Gastrocnemius medialis (tissue), 4 donors: Measurements from ENCODE around the gene RBM19. TPM values are rescaled to one million over a fixed set of nuclear protein-coding genes. Genes with fewer than 3 reads are reported as not detected.

Experiments used
- ATAC-seq, 2 donors: fragments of 150-250 bp; one replicate each; pipeline ENCODE4 v1.9.1; 2016
- DNase-seq, 2 donors: peaks; one replicate each; pipeline ENCODE4 v3.0.0-alpha.2; 2019
- H3K27ac ChIP-seq, 4 donors: fragments of 200-600 bp; sonication (generic); 1 replicate in 1 of 4; 2 replicates in 3 of 4; pipeline ENCODE4 v1.5.1; 2016 to 2018; ENCODE audit warnings: mild to moderate bottlenecking in 2 of 4, moderate library complexity in 1 of 4
- H3K27me3 ChIP-seq, 3 donors: fragments of 200-600 bp; sonication (generic) in 2 of 3; 1 replicate in 1 of 3; 2 replicates in 2 of 3; pipeline versions ENCODE4 v1.5.1 to v1.6.0; 2016 to 2019; ENCODE audit warnings: mild to moderate bottlenecking in 1 of 3, moderate library complexity in 1 of 3
- H3K36me3 ChIP-seq, 2 donors: fragments of 200-600 bp; sonication (generic) in 1 of 2; one replicate each; pipeline ENCODE4 v1.5.1; 2017 to 2018
- H3K4me1 ChIP-seq, 2 donors: fragments of 200-600 bp; sonication (generic) in 1 of 2; one replicate each; pipeline ENCODE4 v1.5.1; 2016 to 2017; ENCODE audit warnings: mild to moderate bottlenecking in 2 of 2
- H3K4me3 ChIP-seq, 4 donors: fragments of 200-600 bp; sonication (generic) in 3 of 4; 1 replicate in 1 of 4; 2 replicates in 3 of 4; pipeline ENCODE4 v1.5.1; 2016 to 2019; ENCODE audit warnings: mild to moderate bottlenecking in 2 of 4
- H3K9me3 ChIP-seq, 3 donors: fragments of 200-600 bp; sonication (generic) in 2 of 3; 1 replicate in 1 of 3; 2 replicates in 2 of 3; pipeline ENCODE4 v1.5.1; 2016 to 2019
- POLR2A ChIP-seq, 2 donors: fragments of 450-650 bp; IDR thresholded peaks; one replicate each; pipeline ENCODE4 v1.6.1; 2017; ENCODE audit warnings: antibody characterized with exemption in 2 of 2, mild to moderate bottlenecking in 2 of 2, moderate library complexity in 2 of 2
- in situ Hi-C, 4 donors: fragments of 200-750 bp; cut with MboI; loops; one replicate each; pipeline versions ENCODE4 v1.15.0 to v1.8.0; 2017; ENCODE audit warnings: low sequenced_read_pairs in 4 of 4
- intact Hi-C: fragments of 100-400 bp; cut with DNase I; formaldehyde crosslinking; loops from one replicate; pipeline ENCODE4 v1.15.1; 2023; ENCODE audit warnings: low total_unique reads
- total RNA-seq, 4 donors: library from RNA; depleted of rRNA; stranded (reverse); fragments of >200 nt; gene quantifications; one replicate each; pipeline versions ENCODE4 v1.1.0 to v1.2.3, GENCODE V29; 2016
- TF ChIP-seq, protein P1 (sequence below), 5 experiments: fragments of 450-650 bp in 3 of 5; fragments of 200-600 bp in 2 of 5; sonication (generic) in 2 of 5; IDR thresholded peaks in 4 of 5; conservative IDR thresholded peaks in 1 of 5; 1 replicate in 4 of 5; 2 replicates in 1 of 5; pipeline ENCODE4 v1.5.1; 2016 to 2019; ENCODE audit warnings: antibody characterized with exemption in 5 of 5, mild to moderate bottlenecking in 3 of 5, moderate library complexity in 3 of 5

The RBM19 gene
- total RNA-seq, 4 donors from 2014 or later, result 21.2 to 28.3 (median 26.8) TPM

DNA sequence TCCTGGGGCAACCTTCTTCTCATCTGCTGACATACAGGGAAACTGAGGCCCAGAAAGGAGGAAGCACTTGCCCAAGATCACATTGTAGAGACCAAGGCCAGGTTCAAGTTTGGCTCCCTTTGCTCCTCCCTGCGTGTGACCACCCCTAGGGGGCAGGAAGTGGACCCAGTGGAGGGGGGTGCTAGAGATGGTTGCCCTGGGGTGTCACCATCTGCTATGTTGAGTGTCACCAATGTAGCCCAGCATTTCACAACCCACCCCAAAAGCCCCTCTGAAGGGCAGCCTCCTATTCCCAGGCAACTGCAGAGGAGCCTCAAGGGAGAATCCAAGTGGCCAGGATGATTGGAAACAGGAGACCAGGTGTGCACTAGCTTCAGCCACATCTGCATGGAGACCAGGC, 12.0 kb upstream of the RBM19 start:
- in situ Hi-C loops (loop anchor here in 1 of 4 donors (10.0 kb wide), 1 partner anchor 527 kb away; no protein-coding TSS in a partner anchor), intact Hi-C loops (no loop called here)
- Histone ChIP-seq H3K36me3 (no peaks in the 10 kb centered on the region), H3K27me3 (peaks cover 9 to 15% (median 9%) of the 10 kb centered on the region in 3 donors), H3K27ac (no peak overlapping the region), H3K4me1 (no peaks in the 10 kb centered on the region), H3K4me3 (no peak overlapping the region), H3K9me3 (no peaks in the 10 kb centered on the region)
- TF ChIP-seq, protein P1, sequence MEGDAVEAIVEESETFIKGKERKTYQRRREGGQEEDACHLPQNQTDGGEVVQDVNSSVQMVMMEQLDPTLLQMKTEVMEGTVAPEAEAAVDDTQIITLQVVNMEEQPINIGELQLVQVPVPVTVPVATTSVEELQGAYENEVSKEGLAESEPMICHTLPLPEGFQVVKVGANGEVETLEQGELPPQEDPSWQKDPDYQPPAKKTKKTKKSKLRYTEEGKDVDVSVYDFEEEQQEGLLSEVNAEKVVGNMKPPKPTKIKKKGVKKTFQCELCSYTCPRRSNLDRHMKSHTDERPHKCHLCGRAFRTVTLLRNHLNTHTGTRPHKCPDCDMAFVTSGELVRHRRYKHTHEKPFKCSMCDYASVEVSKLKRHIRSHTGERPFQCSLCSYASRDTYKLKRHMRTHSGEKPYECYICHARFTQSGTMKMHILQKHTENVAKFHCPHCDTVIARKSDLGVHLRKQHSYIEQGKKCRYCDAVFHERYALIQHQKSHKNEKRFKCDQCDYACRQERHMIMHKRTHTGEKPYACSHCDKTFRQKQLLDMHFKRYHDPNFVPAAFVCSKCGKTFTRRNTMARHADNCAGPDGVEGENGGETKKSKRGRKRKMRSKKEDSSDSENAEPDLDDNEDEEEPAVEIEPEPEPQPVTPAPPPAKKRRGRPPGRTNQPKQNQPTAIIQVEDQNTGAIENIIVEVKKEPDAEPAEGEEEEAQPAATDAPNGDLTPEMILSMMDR (IDR thresholded peaks at IDR 0.05 in 4 of 5, conservative IDR thresholded peaks at IDR 0.05 in 1 of 5), result no peak
- no peak for TF ChIP-seq POLR2A (IDR thresholded peaks at IDR 0.05)
- no peak for ATAC-seq
- DNase-seq, result no peak

DNA sequence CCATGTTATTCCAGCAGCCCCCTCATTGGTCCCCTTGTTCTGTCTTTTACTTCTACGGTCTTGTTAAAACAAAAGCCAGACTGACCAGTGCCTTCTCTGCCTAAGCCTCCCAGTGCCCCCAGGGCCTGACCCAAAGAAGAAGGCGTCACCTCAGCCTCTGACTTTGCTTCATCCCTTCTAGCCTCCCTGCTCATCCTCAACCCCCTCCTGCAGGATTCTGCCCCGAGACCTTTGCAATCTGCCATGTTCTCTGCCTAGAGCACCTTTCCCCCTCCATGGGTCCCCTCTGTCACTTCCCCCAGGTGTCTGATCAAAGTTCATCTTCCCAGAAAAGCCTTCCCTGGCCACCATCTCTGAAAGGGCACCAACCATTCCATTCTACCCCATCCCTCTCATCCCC, 7.9 kb upstream of the RBM19 start:
- H3K9me3 ChIP-seq, result no peaks in the 10 kb centered on the region
- no peaks in the 10 kb centered on the region for H3K4me1 ChIP-seq
- in situ Hi-C loops (loop anchor here in 2 of 4 donors (10.0 to 25.0 kb wide), 2 partner anchors 531 to 1938 kb away; no protein-coding TSS in a partner anchor), intact Hi-C loops (no loop called here)
- DNase-seq (no peak), ATAC-seq (no peak)
- no peak overlapping the region for H3K27ac ChIP-seq
- no peaks in the 10 kb centered on the region for H3K36me3 ChIP-seq
- TF ChIP-seq, protein P1 (IDR thresholded peaks at IDR 0.05 in 4 of 5, conservative IDR thresholded peaks at IDR 0.05 in 1 of 5), result no peak
- TF ChIP-seq POLR2A (IDR thresholded peaks at IDR 0.05), result no peak
- no peak overlapping the region for H3K4me3 ChIP-seq
- peaks cover 5 to 15% (median 9%) of the 10 kb centered on the region in 3 donors for H3K27me3 ChIP-seq

DNA sequence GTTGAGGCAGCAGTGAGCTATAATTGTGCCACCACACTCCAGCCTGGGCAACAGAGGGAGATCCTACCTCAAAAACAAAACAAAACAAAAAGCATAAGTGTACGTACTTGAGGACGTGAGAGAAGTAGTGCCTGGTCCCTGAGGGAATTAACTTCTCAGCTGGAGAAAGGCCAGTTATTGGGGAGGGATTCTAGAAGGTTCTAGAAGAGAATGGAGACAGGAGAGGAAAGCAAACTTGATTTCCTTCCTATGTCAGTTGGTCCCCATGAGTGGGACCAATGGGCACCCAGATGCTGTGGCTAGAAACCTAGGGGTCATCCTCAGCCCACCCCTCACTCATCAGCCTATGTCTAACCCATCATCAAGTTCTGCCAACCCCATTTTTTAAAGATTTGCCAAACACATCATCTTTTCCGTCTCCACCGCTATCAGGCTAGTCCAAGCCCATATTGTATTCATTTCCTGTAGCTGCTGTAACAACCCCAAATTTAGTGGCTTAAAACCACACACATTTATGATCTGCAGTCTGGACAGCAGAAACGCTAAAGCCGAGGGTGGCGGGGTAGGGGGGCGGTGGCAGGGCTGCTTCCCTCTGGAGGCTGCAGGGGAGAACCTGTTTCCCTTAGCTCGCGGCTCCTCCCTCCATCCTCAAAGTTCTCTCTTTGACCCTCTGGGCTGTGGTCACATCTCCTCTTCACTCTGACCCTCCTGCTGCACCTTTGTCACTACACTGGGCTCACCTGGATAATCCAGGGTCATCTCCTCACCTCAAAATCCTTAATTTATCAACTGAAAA, 7.2 kb upstream of the RBM19 start:
- Histone ChIP-seq H3K4me1 (no peaks in the 10 kb centered on the region), H3K27ac (no peak overlapping the region), H3K9me3 (no peaks in the 10 kb centered on the region), H3K27me3 (peaks cover under 1 to 12% (median 9%) of the 10 kb centered on the region in 3 donors), H3K4me3 (no peak overlapping the region), H3K36me3 (no peaks in the 10 kb centered on the region)
- DNase-seq, result no peak
- intact Hi-C loops (no loop called here), in situ Hi-C loops (loop anchor here in 2 of 4 donors (10.0 to 25.0 kb wide), 2 partner anchors 531 to 1939 kb away; no protein-coding TSS in a partner anchor)
- no peak for ATAC-seq
- TF ChIP-seq, protein P1 (IDR thresholded peaks at IDR 0.05 in 4 of 5, conservative IDR thresholded peaks at IDR 0.05 in 1 of 5), result no peak

DNA sequence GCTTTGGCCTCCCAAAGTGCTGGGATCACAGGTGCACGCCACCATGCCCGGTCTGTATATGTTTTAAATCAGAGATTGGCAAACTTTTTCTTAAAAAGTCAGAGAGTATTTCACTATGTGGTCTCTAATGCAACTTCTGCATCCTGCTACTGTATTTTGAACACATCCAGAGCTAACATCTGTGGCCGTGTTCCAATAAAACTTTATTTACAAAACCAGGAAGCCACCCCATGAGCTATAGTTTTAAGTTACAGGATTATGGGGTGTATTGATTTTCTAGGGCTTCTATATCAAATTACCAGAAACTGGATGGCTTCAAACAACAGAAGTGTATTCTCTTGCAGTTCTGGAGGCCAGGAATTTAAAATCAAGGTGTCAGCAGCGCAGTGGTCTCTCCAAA, 5.3 kb upstream of the RBM19 start:
- ATAC-seq, result no peak
- H3K4me3 ChIP-seq, result no peak overlapping the region
- TF ChIP-seq, protein P1 (IDR thresholded peaks at IDR 0.05 in 4 of 5, conservative IDR thresholded peaks at IDR 0.05 in 1 of 5), result no peak
- no peak for TF ChIP-seq POLR2A (IDR thresholded peaks at IDR 0.05)
- peaks cover 6 to 7% of the 10 kb centered on the region in 2 donors for H3K4me1 ChIP-seq
- no peak for DNase-seq
- no peaks in the 10 kb centered on the region for H3K9me3 ChIP-seq
- H3K36me3 ChIP-seq, result no peaks in the 10 kb centered on the region
- peaks cover 0 to 10% (median 5%) of the 10 kb centered on the region in 3 donors for H3K27me3 ChIP-seq
- in situ Hi-C loops, result loop anchor here in 2 of 4 donors (10.0 to 25.0 kb wide), 2 partner anchors 533 to 1941 kb away; no protein-coding TSS in a partner anchor
- no peak overlapping the region for H3K27ac ChIP-seq
- intact Hi-C loops, result no loop called here
